HepG2 (cell line): ENCODE measurements around the gene ATOH8. TPM values are rescaled to one million over a fixed set of nuclear protein-coding genes. Genes with fewer than 3 reads are reported as not detected.

Experiments
- ATAC-seq: fragments of 200-7000 bp; cut with Tn5 transposase; 3 replicates; pipeline ENCODE4 v1.9.1; 2020; ENCODE audit warnings: mild to moderate bottlenecking, moderate library complexity
- BruUV-seq: library from RNA; stranded (reverse); fragments of 400-500 nt; replicated peaks from 2 replicates; lab custom pipeline; 2021; lab: Mats Ljungman, UMichigan
- CTCF ChIA-PET: fragments of 300-600 bp; formaldehyde crosslinking; extraction: SDS; loops from one replicate; lab custom pipeline; 2021; ENCODE audit warnings: low total read pairs, inconsistent platforms, low intra/inter-chr PET ratio; lab: Yijun Ruan, JAX
- POLR2A ChIA-PET: fragments of 350-600 bp; sonication (Branson Sonifier 250); formaldehyde crosslinking; loops from one replicate; lab custom pipeline; 2020; ENCODE audit warnings: antibody characterized with exemption, inconsistent platforms; lab: Yijun Ruan, JAX
- DNase-seq: peaks from one replicate; pipeline ENCODE4 v3.0.0-alpha.2; 2015; ENCODE audit warnings: low spot score
- FAIRE-seq: peaks from 3 replicates; lab custom pipeline; 2011; peaks lifted over from hg19 to GRCh38; lab: Jason Lieb, UNC
- H2AFZ ChIP-seq: one replicate; pipeline ENCODE4 v1.6.1; 2011; ENCODE audit warnings: low read length, inconsistent platforms
- H3K27ac ChIP-seq: fragments of 300-600 bp; 3 replicates; pipeline ENCODE4 v1.8.0; 2011; ENCODE audit warnings: mixed run types, mild to moderate bottlenecking, mixed read lengths, low read length, inconsistent platforms; ENCODE audit not compliant: insufficient read depth; ENCODE audit errors: extremely low read length
- H3K27me3 ChIP-seq, 2 experiments: fragments of 200-600 bp in 1 of 2; 2 replicates in 1 of 2; 3 replicates in 1 of 2; pipeline versions ENCODE4 v1.6.0 to v1.8.0; 2011; ENCODE audit warnings: low read length in 2 of 2, mild to moderate bottlenecking in 2 of 2, moderate library complexity in 2 of 2, inconsistent platforms in 1 of 2; ENCODE audit not compliant: insufficient read depth in 2 of 2, control insufficient read depth in 1 of 2
- H3K36me3 ChIP-seq, 2 experiments: fragments of 200-600 bp in 1 of 2; replicated peaks in 1 of 2; 2 replicates in 1 of 2; 3 replicates in 1 of 2; pipeline versions ENCODE4 v1.5.1 to v1.8.0; 2011; ENCODE audit warnings: low read length in 2 of 2, inconsistent platforms in 1 of 2; ENCODE audit not compliant: insufficient read depth in 2 of 2, control insufficient read depth in 1 of 2
- H3K4me1 ChIP-seq: 2 replicates; pipeline ENCODE4 v1.5.1; 2012; ENCODE audit warnings: low read length, inconsistent platforms; ENCODE audit not compliant: insufficient read depth
- H3K4me2 ChIP-seq: 2 replicates; pipeline ENCODE4 v1.6.0; 2011; ENCODE audit warnings: low read depth, low read length, inconsistent platforms
- H3K4me3 ChIP-seq, 3 experiments: fragments of 200-600 bp in 1 of 3; sonication (generic), shearing (Covaris generic) in 1 of 3; replicated peaks in 1 of 3; 2 replicates each; pipeline ENCODE4 v1.5.1; 2011 to 2016; ENCODE audit warnings: low read length in 3 of 3, inconsistent platforms in 2 of 3, low read depth in 2 of 3, mild to moderate bottlenecking in 2 of 3, control low read depth in 1 of 3, mixed read lengths in 1 of 3; ENCODE audit not compliant: insufficient read depth in 1 of 3
- H3K79me2 ChIP-seq: one replicate; pipeline ENCODE4 v1.6.1; 2011; ENCODE audit warnings: low read length, inconsistent platforms; ENCODE audit not compliant: insufficient read depth
- H3K9ac ChIP-seq: 2 replicates; pipeline ENCODE4 v1.6.0; 2011; ENCODE audit warnings: mild to moderate bottlenecking, low read depth, low read length, inconsistent platforms; ENCODE audit not compliant: insufficient read depth
- H3K9me3 ChIP-seq: 2 replicates; pipeline ENCODE4 v1.5.1; 2012; ENCODE audit warnings: mild to moderate bottlenecking, low read length
- H4K20me1 ChIP-seq: 2 replicates; pipeline ENCODE4 v1.6.0; 2011; ENCODE audit warnings: inconsistent platforms, mild to moderate bottlenecking, low read length, moderate library complexity; ENCODE audit not compliant: insufficient read depth
- GTF2F1 ChIP-seq: fragments of 150-350 bp; IDR thresholded peaks from 2 replicates; pipeline ENCODE4 v1.6.1; 2014; ENCODE audit warnings: low read length
- ZNF281 ChIP-seq: sonication (generic); formaldehyde crosslinking; IDR thresholded peaks from 2 replicates; pipeline ENCODE4 v1.4.0; 2020; ENCODE audit warnings: missing genetic modification reagents, borderline replicate concordance
- WGBS: methylation state at CpG from one replicate; pipeline ENCODE4 v1.1.6; 2017; ENCODE audit warnings: low lambda C conversion rate; 5-methylcytosine and 5-hydroxymethylcytosine counted together
- in situ Hi-C: cut with HindIII; loops from 2 replicates; pipeline ENCODE4 v1.10.0; 2017; ENCODE audit warnings: low pct_unique_long_range_greater_than_20kb; ENCODE audit not compliant: extremely low pct_ligation_motif_present
- intact Hi-C: fragments of 100-400 bp; cut with micrococcal nuclease; formaldehyde crosslinking; loops from one replicate; pipeline ENCODE4 v1.10.0; 2022; ENCODE audit not compliant: unreplicated experiment
- polyA plus RNA-seq, 8 experiments: library from polyadenylated mRNA; depleted of rRNA in 3 of 8; stranded (reverse) in 7 of 8; unstranded in 1 of 8; fragments of >200 nt; fragmentation: Illumina TruSeq in 4 of 8; extraction: Trizol in 4 of 8; gene quantifications; 2 replicates each; pipeline versions ENCODE4 v1.2.1 to v1.2.3, GENCODE V29; 2011 to 2016; ENCODE audit warnings: low read depth in 4 of 8, missing spikeins in 1 of 8, mixed read lengths in 1 of 8; ENCODE audit not compliant: insufficient read depth in 1 of 8
- total RNA-seq, 5 experiments: library from RNA; depleted of rRNA; stranded (reverse); fragments of >200 nt; fragmentation: Illumina TruSeq; extraction: Trizol; gene quantifications; 2 replicates each; pipeline ENCODE4 v1.2.3, GENCODE V29; 2016; ENCODE audit warnings: low read depth in 1 of 5
- TF ChIP-seq, protein P1 (sequence below): sonication (generic); formaldehyde crosslinking; IDR thresholded peaks from 2 replicates; pipeline ENCODE4 v1.4.0; 2020; ENCODE audit warnings: mild to moderate bottlenecking, missing genetic modification reagents, borderline replicate concordance

Gene ATOH8
- total and polyA plus RNA-seq, 2 of the 13 experiments (the other 11 are each of a cell fraction or from before 2014, with no cell fraction given), result 0.13 to 0.61 TPM

DNA sequence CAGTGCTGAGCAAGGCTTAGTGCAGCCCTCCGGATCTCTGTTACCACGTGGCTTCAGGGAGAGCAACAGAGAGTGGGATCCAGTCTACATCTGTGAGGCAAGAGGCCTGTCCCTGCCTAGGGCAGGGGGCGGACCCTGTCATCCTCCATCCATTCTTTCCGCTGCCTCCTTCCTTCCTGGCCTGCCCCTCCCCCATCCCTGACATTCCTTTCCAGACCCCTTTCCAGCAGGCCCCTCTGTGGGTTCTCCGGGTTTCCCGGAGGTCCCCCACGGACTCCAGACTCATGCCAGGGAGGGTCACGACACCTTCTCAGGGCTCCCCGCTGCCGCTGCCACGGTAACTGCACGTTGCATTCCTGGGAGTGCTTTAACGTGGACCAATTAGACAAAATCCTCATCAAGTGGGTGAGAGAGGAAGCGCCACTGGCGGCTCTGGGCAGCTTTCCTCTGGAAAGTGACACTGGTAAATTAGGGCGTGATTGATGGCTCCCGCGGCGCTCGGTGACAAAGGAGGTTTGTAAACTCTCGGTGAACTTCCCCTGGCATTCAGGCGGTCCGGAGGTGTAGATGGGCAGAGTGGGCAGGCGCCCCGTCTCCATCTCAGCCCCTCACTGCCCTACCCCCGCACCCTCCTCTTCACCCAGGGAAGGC lies 11.4 kb downstream of the ATOH8 start:
- no peak for FAIRE-seq
- H3K4me3 ChIP-seq, result no peak overlapping the region
- TF ChIP-seq GTF2F1 (no peak), ZNF281 (CRISPR knock-in tag) (0 out of 2 replicates have a peak, but pooled peaks have one; percentile 13)
- TF ChIP-seq, protein P1, sequence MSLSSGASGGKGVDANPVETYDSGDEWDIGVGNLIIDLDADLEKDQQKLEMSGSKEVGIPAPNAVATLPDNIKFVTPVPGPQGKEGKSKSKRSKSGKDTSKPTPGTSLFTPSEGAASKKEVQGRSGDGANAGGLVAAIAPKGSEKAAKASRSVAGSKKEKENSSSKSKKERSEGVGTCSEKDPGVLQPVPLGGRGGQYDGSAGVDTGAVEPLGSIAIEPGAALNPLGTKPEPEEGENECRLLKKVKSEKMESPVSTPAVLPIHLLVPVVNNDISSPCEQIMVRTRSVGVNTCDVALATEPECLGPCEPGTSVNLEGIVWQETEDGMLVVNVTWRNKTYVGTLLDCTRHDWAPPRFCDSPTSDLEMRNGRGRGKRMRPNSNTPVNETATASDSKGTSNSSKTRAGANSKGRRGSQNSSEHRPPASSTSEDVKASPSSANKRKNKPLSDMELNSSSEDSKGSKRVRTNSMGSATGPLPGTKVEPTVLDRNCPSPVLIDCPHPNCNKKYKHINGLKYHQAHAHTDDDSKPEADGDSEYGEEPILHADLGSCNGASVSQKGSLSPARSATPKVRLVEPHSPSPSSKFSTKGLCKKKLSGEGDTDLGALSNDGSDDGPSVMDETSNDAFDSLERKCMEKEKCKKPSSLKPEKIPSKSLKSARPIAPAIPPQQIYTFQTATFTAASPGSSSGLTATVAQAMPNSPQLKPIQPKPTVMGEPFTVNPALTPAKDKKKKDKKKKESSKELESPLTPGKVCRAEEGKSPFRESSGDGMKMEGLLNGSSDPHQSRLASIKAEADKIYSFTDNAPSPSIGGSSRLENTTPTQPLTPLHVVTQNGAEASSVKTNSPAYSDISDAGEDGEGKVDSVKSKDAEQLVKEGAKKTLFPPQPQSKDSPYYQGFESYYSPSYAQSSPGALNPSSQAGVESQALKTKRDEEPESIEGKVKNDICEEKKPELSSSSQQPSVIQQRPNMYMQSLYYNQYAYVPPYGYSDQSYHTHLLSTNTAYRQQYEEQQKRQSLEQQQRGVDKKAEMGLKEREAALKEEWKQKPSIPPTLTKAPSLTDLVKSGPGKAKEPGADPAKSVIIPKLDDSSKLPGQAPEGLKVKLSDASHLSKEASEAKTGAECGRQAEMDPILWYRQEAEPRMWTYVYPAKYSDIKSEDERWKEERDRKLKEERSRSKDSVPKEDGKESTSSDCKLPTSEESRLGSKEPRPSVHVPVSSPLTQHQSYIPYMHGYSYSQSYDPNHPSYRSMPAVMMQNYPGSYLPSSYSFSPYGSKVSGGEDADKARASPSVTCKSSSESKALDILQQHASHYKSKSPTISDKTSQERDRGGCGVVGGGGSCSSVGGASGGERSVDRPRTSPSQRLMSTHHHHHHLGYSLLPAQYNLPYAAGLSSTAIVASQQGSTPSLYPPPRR (CRISPR knock-in tag), result no peak
- no peak for DNase-seq
- WGBS, result 91% methylated on average over 26 of the region's 26 CpGs
- no peaks in the 10 kb centered on the region for H3K27me3 ChIP-seq
- H3K27ac ChIP-seq, result no peak overlapping the region
- H2AFZ ChIP-seq, result no peak overlapping the region
- in situ Hi-C loops, result no loop called here
- no TSS peak for BruUV-seq
- no peaks in the 10 kb centered on the region for H3K36me3 ChIP-seq
- no peak overlapping the region for H3K4me2 ChIP-seq
- intact Hi-C loops, result no loop called here
- ChIA-PET POLR2A (no interaction called here), CTCF (no interaction called here)
- H4K20me1 ChIP-seq, result no peaks in the 10 kb centered on the region
- ATAC-seq, result no peak
- H3K9me3 ChIP-seq, result no peaks in the 10 kb centered on the region
- peaks cover 62% of the 10 kb centered on the region for H3K4me1 ChIP-seq
- H3K9ac ChIP-seq, result no peak overlapping the region
- H3K79me2 ChIP-seq, result no peaks in the 10 kb centered on the region
